Measurements from ENCODE around the gene SH3BGR.

Gene SH3BGR

GRCh38 chr21:39453571-39454179, 1.9 kb downstream of the SH3BGR start:
- Mint-ChIP-seq H3K36me3 (ENCODE audit: low read depth) (no peaks in the 10 kb centered on the region), H3K9me3 (no peaks in the 10 kb centered on the region), H3K27ac (peak overlapping the region in 1 of 3 experiments; percentile 60), H3K27me3 (ENCODE audit: low read depth) (no peaks in the 10 kb centered on the region), H3K4me3 (peak overlapping the region in 1 of 3 experiments; percentile 81), H3K4me1 (peaks cover 46% of the 10 kb centered on the region)
- no peak for TF ChIP-seq CTCF (IDR thresholded peaks at IDR 0.05; ENCODE audit: unreplicated experiment in 3 of 3)

GRCh38 chr21:39454949-39455668, 3.3 kb downstream of the SH3BGR start:
- peaks cover 38% of the 10 kb centered on the region for H3K4me1 Mint-ChIP-seq
- no peak overlapping the region for H3K4me3 Mint-ChIP-seq
- TF ChIP-seq CTCF (IDR thresholded peaks at IDR 0.05; ENCODE audit: unreplicated experiment in 3 of 3): no peak
- H3K9me3 Mint-ChIP-seq: no peaks in the 10 kb centered on the region
- peak overlapping the region in 1 of 3 experiments; percentile 12 for H3K27ac Mint-ChIP-seq
- H3K36me3 Mint-ChIP-seq (ENCODE audit: low read depth): no peaks in the 10 kb centered on the region
- no peaks in the 10 kb centered on the region for H3K27me3 Mint-ChIP-seq (ENCODE audit: low read depth)

- Mint-ChIP-seq H3K36me3 (ENCODE audit: low read depth) (no peaks in the 10 kb centered on the region), H3K4me1 (peaks cover 33% of the 10 kb centered on the region), H3K27ac (no peak overlapping the region), H3K4me3 (no peak overlapping the region), H3K9me3 (no peaks in the 10 kb centered on the region), H3K27me3 (ENCODE audit: low read depth) (no peaks in the 10 kb centered on the region)
- peak; percentile 21 to 29 (median 24) for TF ChIP-seq CTCF (IDR thresholded peaks at IDR 0.05; ENCODE audit: unreplicated experiment in 3 of 3)
These were observed 4.9 kb downstream of the SH3BGR start for GRCh38 chr21:39456665-39457064.

GRCh38 chr21:39461419-39461818, 9.6 kb downstream of the SH3BGR start:
- Mint-ChIP-seq H3K4me3 (no peak overlapping the region), H3K27ac (no peak overlapping the region), H3K4me1 (no peaks in the 10 kb centered on the region)

GRCh38 chr21:39463308-39463707, 11.5 kb downstream of the SH3BGR start:
- Mint-ChIP-seq H3K9me3 (no peaks in the 10 kb centered on the region), H3K27me3 (ENCODE audit: low read depth) (peaks cover 4% of the 10 kb centered on the region), H3K4me1 (peaks cover 6% of the 10 kb centered on the region), H3K4me3 (no peak overlapping the region), H3K36me3 (ENCODE audit: low read depth) (no peaks in the 10 kb centered on the region), H3K27ac (no peak overlapping the region)
- no peak for TF ChIP-seq CTCF (IDR thresholded peaks at IDR 0.05; ENCODE audit: unreplicated experiment in 3 of 3)

More at GRCh38 chr21:39461419-39461818, 9.6 kb downstream of the SH3BGR start:
- H3K9me3 Mint-ChIP-seq: no peaks in the 10 kb centered on the region
- no peaks in the 10 kb centered on the region for H3K27me3 Mint-ChIP-seq (ENCODE audit: low read depth)
- no peaks in the 10 kb centered on the region for H3K36me3 Mint-ChIP-seq (ENCODE audit: low read depth)
- no peak for TF ChIP-seq CTCF (IDR thresholded peaks at IDR 0.05; ENCODE audit: unreplicated experiment in 3 of 3)

All from nephron (organoid).